OCI-LY7 (cell line): ENCODE measurements around the gene RPA3. TPM values are rescaled to one million over a fixed set of nuclear protein-coding genes. Genes with fewer than 3 reads are reported as not detected.
"Not testable (repeated sequence)": the region's sequence is repeated elsewhere in the genome, so short reads cannot be mapped to it uniquely, and the experiment has no call there.

Experiments used
- BruUV-seq: library from RNA; stranded (reverse); fragments of 400-500 nt; replicated peaks from 2 replicates; lab custom pipeline; 2021; lab: Mats Ljungman, UMichigan
- CTCF ChIA-PET: fragments of 300-600 bp; sonication (Branson Sonifier 250); formaldehyde crosslinking; loops from one replicate; lab custom pipeline; 2022; ENCODE audit warnings: antibody characterized with exemption; ENCODE audit not compliant: unreplicated experiment; lab: Charles Lee
- POLR2A ChIA-PET: fragments of 300-600 bp; sonication (Branson Sonifier 250); formaldehyde crosslinking; loops from one replicate; lab custom pipeline; 2022; ENCODE audit warnings: antibody characterized with exemption; lab: Charles Lee
- DNase-seq: peaks from one replicate; pipeline ENCODE4 v3.0.0-alpha.2; 2015; ENCODE audit warnings: low spot score
- H2AFZ ChIP-seq: fragments of 200-600 bp; sonication (generic), shearing (Covaris generic); 2 replicates; pipeline ENCODE4 v1.6.1; 2014; ENCODE audit warnings: mild to moderate bottlenecking, antibody characterized with exemption, low read length, moderate library complexity
- H3K27ac ChIP-seq: fragments of 200-600 bp; sonication (generic); 2 replicates; pipeline ENCODE4 v1.5.1; 2014; ENCODE audit warnings: mixed run types, low read depth, mild to moderate bottlenecking, moderate library complexity, low read length, inconsistent platforms; ENCODE audit not compliant: poor library complexity, severe bottlenecking
- H3K36me3 ChIP-seq: fragments of 200-600 bp; sonication (generic); 2 replicates; pipeline ENCODE4 v1.6.1; 2014; ENCODE audit warnings: mild to moderate bottlenecking, antibody characterized with exemption, low read length, moderate library complexity, mixed read lengths; ENCODE audit not compliant: insufficient read depth
- H3K4me1 ChIP-seq: fragments of 200-600 bp; sonication (generic); 2 replicates; pipeline ENCODE4 v1.5.1; 2014; ENCODE audit warnings: mild to moderate bottlenecking, low read length; ENCODE audit not compliant: insufficient read depth, poor library complexity, severe bottlenecking
- H3K4me2 ChIP-seq: fragments of 200-600 bp; sonication (generic); 2 replicates; pipeline ENCODE4 v1.6.1; 2014; ENCODE audit warnings: mild to moderate bottlenecking, low read length
- H3K4me3 ChIP-seq: fragments of 200-600 bp; sonication (generic); 2 replicates; pipeline ENCODE4 v1.5.1; 2014; ENCODE audit warnings: mild to moderate bottlenecking, low read depth, low read length; ENCODE audit not compliant: poor library complexity, severe bottlenecking
- H3K79me2 ChIP-seq: fragments of 200-600 bp; sonication (generic); 2 replicates; pipeline ENCODE4 v1.6.1; 2016; ENCODE audit warnings: low read depth, mild to moderate bottlenecking, low read length, moderate library complexity, mixed read lengths; ENCODE audit not compliant: insufficient read depth
- H3K9me2 ChIP-seq: fragments of 200-600 bp; sonication (generic); 2 replicates; pipeline ENCODE4 v1.6.1; 2016; ENCODE audit warnings: mild to moderate bottlenecking, low read length, mixed read lengths; ENCODE audit not compliant: insufficient read depth
- H3K9me3 ChIP-seq: fragments of 200-600 bp; sonication (generic); 2 replicates; pipeline ENCODE4 v1.6.1; 2014; ENCODE audit warnings: mild to moderate bottlenecking, mixed run types, low read length, mixed read lengths
- H4K20me1 ChIP-seq: fragments of 200-600 bp; sonication (generic); 2 replicates; pipeline ENCODE4 v1.6.1; 2014; ENCODE audit warnings: mild to moderate bottlenecking, antibody characterized with exemption, low read length, moderate library complexity, mixed read lengths; ENCODE audit not compliant: insufficient read depth
- EZH2phosphoT487 ChIP-seq: fragments of 200-600 bp; sonication (generic); IDR thresholded peaks from 2 replicates; pipeline ENCODE4 v1.6.1; 2018; ENCODE audit warnings: low read depth, borderline replicate concordance, mild to moderate bottlenecking, mixed run types, antibody characterized with exemption, low read length, moderate library complexity, mixed read lengths
- intact Hi-C: fragments of 100-400 bp; cut with micrococcal nuclease; formaldehyde crosslinking; loops from one replicate; pipeline ENCODE4 v1.10.0; 2022; ENCODE audit not compliant: unreplicated experiment
- total RNA-seq, 2 experiments: library from RNA; depleted of rRNA in 1 of 2; stranded (reverse); fragments of >200 nt in 1 of 2; shearing (Covaris generic) in 1 of 2; gene quantifications; 2 replicates each; pipeline ENCODE4 v1.2.3, GENCODE V29; 2014 to 2022
- TF ChIP-seq, protein P1 (sequence below): fragments of 200-600 bp; sonication (generic); conservative IDR thresholded peaks from 2 replicates; pipeline ENCODE4 v1.5.1; 2014; ENCODE audit warnings: mild to moderate bottlenecking, antibody characterized with exemption, low read length, moderate library complexity, mixed read lengths

The RPA3 gene
- total RNA-seq, 2 experiments from 2014 or later = 66.3 to 111 TPM

- Histone ChIP-seq H3K36me3 (peaks cover 5% of the 10 kb centered on the region), H3K9me2 (no peaks in the 10 kb centered on the region), H3K4me2 (peak overlapping the region; percentile 27; the same call in 1 of the 2 replicates), H3K4me1 (peaks cover 6% of the 10 kb centered on the region), H2AFZ (no peak overlapping the region), H3K27ac (peak overlapping the region; percentile 12), H3K79me2 (no peaks in the 10 kb centered on the region), H3K4me3 (no peak overlapping the region), H4K20me1 (no peaks in the 10 kb centered on the region), H3K9me3 (no peaks in the 10 kb centered on the region)
- TF ChIP-seq, protein P1, sequence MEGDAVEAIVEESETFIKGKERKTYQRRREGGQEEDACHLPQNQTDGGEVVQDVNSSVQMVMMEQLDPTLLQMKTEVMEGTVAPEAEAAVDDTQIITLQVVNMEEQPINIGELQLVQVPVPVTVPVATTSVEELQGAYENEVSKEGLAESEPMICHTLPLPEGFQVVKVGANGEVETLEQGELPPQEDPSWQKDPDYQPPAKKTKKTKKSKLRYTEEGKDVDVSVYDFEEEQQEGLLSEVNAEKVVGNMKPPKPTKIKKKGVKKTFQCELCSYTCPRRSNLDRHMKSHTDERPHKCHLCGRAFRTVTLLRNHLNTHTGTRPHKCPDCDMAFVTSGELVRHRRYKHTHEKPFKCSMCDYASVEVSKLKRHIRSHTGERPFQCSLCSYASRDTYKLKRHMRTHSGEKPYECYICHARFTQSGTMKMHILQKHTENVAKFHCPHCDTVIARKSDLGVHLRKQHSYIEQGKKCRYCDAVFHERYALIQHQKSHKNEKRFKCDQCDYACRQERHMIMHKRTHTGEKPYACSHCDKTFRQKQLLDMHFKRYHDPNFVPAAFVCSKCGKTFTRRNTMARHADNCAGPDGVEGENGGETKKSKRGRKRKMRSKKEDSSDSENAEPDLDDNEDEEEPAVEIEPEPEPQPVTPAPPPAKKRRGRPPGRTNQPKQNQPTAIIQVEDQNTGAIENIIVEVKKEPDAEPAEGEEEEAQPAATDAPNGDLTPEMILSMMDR = peak; percentile 91
- no peak for TF ChIP-seq EZH2phosphoT487
- peak; percentile 75 for DNase-seq
- no TSS peak for BruUV-seq
- intact Hi-C loops = loop anchor here (1.0 kb wide), 5 partner anchors 80 to 536 kb away; no protein-coding TSS in a partner anchor
- ChIA-PET CTCF (interaction anchor here (0.7 to 1.8 kb wide), 8 partner anchors 14 to 508 kb away, joined by 3 to 7 read pairs (median 5); no protein-coding TSS in a partner anchor), POLR2A (interaction anchor here (0.5 to 2.3 kb wide), 28 partner anchors 9 to 615 kb away, joined by 3 to 9 read pairs (median 4); partner anchors contain the start of gene GLCCI1)
These were observed 37.0 kb downstream of the RPA3 start for GRCh38 chr7:7681191-7681935.

GRCh38 chr7:7679640-7680039 is 38.8 kb downstream of the RPA3 start:
- intact Hi-C loops, DNase-seq, H3K4me1 ChIP-seq, H3K9me2 ChIP-seq, H3K79me2 ChIP-seq, H3K4me2 ChIP-seq, BruUV-seq, CTCF ChIA-PET, H2AFZ ChIP-seq, H3K4me3 ChIP-seq, H3K27ac ChIP-seq, H3K9me3 ChIP-seq, H4K20me1 ChIP-seq: not testable (repeated sequence)
- POLR2A ChIA-PET = interaction anchor here (2.2 to 2.3 kb wide), 2 partner anchors 11 to 38 kb away, joined by 8 to 9 read pairs; no protein-coding TSS in a partner anchor
- peaks cover 14% of the 10 kb centered on the region for H3K36me3 ChIP-seq

DNA sequence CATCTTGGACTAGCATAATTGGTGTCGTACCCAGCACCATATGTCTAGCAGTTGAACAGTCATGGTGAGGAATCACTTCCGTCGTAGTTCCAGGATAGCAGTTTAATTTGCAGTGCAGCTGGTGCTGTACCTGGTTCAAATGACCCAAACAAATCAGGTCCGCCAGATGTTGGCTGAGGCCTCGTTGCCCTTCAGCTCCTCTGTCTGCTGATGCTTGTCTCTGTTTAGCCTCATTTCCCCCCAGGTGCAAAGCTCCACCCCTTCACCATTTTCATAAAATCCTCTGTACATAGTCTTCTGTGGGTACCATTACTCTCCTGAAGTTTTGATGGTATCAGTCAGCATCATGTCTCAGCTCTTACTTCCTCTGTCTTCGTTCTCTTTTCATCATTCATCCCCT is 42.7 kb downstream of the RPA3 start:
- Histone ChIP-seq H3K27ac (no peak overlapping the region), H3K9me2 (no peaks in the 10 kb centered on the region), H3K79me2 (no peaks in the 10 kb centered on the region), H3K9me3 (no peaks in the 10 kb centered on the region), H3K36me3 (peaks cover 14% of the 10 kb centered on the region), H3K4me2 (no peak overlapping the region), H3K4me3 (no peak overlapping the region), H3K4me1 (peaks cover 11% of the 10 kb centered on the region), H2AFZ (no peak overlapping the region), H4K20me1 (no peaks in the 10 kb centered on the region)
- intact Hi-C loops = no loop called here
- BruUV-seq = no TSS peak
- DNase-seq = peak; percentile 43
- TF ChIP-seq, protein P1 = no peak
- ChIA-PET CTCF (no interaction called here), POLR2A (no interaction called here)
